SU-DHL-6 (cell line): ENCODE data around the gene CLTCL1.

ENCODE experiments used
- H2AFZ ChIP-seq: fragments of 200-600 bp; sonication (generic); 2 replicates; pipeline ENCODE4 v1.6.1; 2014; ENCODE audit warnings: low read depth, mild to moderate bottlenecking, moderate library complexity, mixed read lengths, antibody characterized with exemption, low read length; ENCODE audit not compliant: severe bottlenecking
- H3F3A ChIP-seq: fragments of 200-600 bp; shearing (Covaris generic); 2 replicates; pipeline ENCODE4 v1.6.0; 2016; ENCODE audit warnings: antibody characterized with exemption, mild to moderate bottlenecking; ENCODE audit not compliant: insufficient read depth
- H3K27ac ChIP-seq: fragments of 200-600 bp; sonication (generic); 2 replicates; pipeline ENCODE4 v1.5.1; 2016; ENCODE audit warnings: low read depth, mild to moderate bottlenecking, low read length, moderate library complexity, mixed read lengths
- H3K27me3 ChIP-seq: fragments of 200-600 bp; sonication (generic), shearing (Covaris generic); 2 replicates; pipeline ENCODE4 v1.6.0; 2014; ENCODE audit warnings: mild to moderate bottlenecking, low read length
- H3K36me3 ChIP-seq: fragments of 200-600 bp; sonication (generic); 2 replicates; pipeline ENCODE4 v1.6.1; 2014; ENCODE audit warnings: mild to moderate bottlenecking, low read length, mixed read lengths
- H3K4me2 ChIP-seq: fragments of 300-600, 200-600 bp; shearing (Covaris generic), sonication (generic); 2 replicates; pipeline ENCODE4 v1.6.0; 2014; ENCODE audit warnings: low read length, low read depth, mild to moderate bottlenecking; ENCODE audit not compliant: poor library complexity, severe bottlenecking
- H3K4me3 ChIP-seq: fragments of 200-600 bp; sonication (generic); 2 replicates; pipeline ENCODE4 v1.5.1; 2014; ENCODE audit warnings: antibody characterized with exemption, low read length, mild to moderate bottlenecking, mixed read lengths; ENCODE audit not compliant: insufficient read depth, poor library complexity, severe bottlenecking
- H3K79me2 ChIP-seq: fragments of 200-600 bp; sonication (generic); 2 replicates; pipeline ENCODE4 v1.6.1; 2014; ENCODE audit warnings: mild to moderate bottlenecking, low read length, moderate library complexity; ENCODE audit not compliant: insufficient read depth
- H3K9ac ChIP-seq: fragments of 200-600 bp; sonication (generic); 2 replicates; pipeline ENCODE4 v1.7.0; 2014; ENCODE audit warnings: mild to moderate bottlenecking, low read length
- H3K9me2 ChIP-seq: fragments of 200-600 bp; sonication (generic); replicated peaks from 2 replicates; pipeline ENCODE4 v1.6.1; 2014; ENCODE audit warnings: low read length; ENCODE audit not compliant: insufficient read depth
- H3K9me3 ChIP-seq: fragments of 200-600 bp; sonication (generic); 2 replicates; pipeline ENCODE4 v1.6.1; 2014; ENCODE audit warnings: low read length, mixed read lengths; ENCODE audit not compliant: insufficient read depth
- H4K20me1 ChIP-seq: fragments of 200-600 bp; sonication (generic); 2 replicates; pipeline ENCODE4 v1.6.1; 2014; ENCODE audit warnings: low read depth, mild to moderate bottlenecking, antibody characterized with exemption, low read length, moderate library complexity, mixed read lengths
- EZH2phosphoT487 ChIP-seq: fragments of 200-600 bp; sonication (generic), shearing (Covaris generic); conservative IDR thresholded peaks from 2 replicates; pipeline ENCODE4 v1.6.1; 2018; ENCODE audit warnings: mild to moderate bottlenecking, antibody characterized with exemption, low read length, moderate library complexity, mixed read lengths
- TF ChIP-seq, protein P1 (sequence below): fragments of 200-600 bp; sonication (generic); IDR thresholded peaks from one replicate; pipeline ENCODE4 v1.5.1; 2017; ENCODE audit warnings: antibody characterized with exemption, mild to moderate bottlenecking, low read length, moderate library complexity; ENCODE audit not compliant: insufficient read depth, poor library complexity, severe bottlenecking

The CLTCL1 gene

DNA sequence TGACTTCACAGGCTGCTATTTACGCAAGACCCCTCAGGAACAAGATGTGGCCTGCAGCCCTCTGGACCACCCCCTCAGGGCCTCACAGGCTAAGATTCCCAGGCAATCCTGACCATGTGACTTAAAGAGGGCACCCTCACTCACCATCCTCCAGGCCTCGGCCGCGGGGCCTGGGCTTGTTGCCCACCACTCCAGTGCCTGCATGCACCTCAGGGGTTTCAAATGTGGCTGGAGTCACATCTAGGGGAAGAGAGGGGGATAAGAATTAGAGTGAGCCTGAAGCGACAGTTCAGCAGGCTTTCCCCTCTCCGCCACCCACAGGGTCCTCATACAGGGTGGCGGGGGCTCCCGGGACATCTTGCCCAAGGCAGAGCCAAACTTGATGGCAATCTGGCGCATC, 149.1 kb downstream of the CLTCL1 start:
- no peaks in the 10 kb centered on the region for H4K20me1 ChIP-seq
- H3K27me3 ChIP-seq, result no peaks in the 10 kb centered on the region
- H3K4me2 ChIP-seq, result no peak overlapping the region
- H3K27ac ChIP-seq, result no peak overlapping the region
- no peaks in the 10 kb centered on the region for H3F3A ChIP-seq
- H3K79me2 ChIP-seq, result peaks cover 13% of the 10 kb centered on the region
- no peak overlapping the region for H3K9ac ChIP-seq
- H3K9me2 ChIP-seq, result no peaks in the 10 kb centered on the region
- H3K9me3 ChIP-seq, result no peaks in the 10 kb centered on the region
- TF ChIP-seq, protein P1, sequence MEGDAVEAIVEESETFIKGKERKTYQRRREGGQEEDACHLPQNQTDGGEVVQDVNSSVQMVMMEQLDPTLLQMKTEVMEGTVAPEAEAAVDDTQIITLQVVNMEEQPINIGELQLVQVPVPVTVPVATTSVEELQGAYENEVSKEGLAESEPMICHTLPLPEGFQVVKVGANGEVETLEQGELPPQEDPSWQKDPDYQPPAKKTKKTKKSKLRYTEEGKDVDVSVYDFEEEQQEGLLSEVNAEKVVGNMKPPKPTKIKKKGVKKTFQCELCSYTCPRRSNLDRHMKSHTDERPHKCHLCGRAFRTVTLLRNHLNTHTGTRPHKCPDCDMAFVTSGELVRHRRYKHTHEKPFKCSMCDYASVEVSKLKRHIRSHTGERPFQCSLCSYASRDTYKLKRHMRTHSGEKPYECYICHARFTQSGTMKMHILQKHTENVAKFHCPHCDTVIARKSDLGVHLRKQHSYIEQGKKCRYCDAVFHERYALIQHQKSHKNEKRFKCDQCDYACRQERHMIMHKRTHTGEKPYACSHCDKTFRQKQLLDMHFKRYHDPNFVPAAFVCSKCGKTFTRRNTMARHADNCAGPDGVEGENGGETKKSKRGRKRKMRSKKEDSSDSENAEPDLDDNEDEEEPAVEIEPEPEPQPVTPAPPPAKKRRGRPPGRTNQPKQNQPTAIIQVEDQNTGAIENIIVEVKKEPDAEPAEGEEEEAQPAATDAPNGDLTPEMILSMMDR, result no peak
- TF ChIP-seq EZH2phosphoT487, result no peak
- H3K4me3 ChIP-seq, result no peak overlapping the region
- no peak overlapping the region for H2AFZ ChIP-seq
- no peaks in the 10 kb centered on the region for H3K36me3 ChIP-seq

DNA sequence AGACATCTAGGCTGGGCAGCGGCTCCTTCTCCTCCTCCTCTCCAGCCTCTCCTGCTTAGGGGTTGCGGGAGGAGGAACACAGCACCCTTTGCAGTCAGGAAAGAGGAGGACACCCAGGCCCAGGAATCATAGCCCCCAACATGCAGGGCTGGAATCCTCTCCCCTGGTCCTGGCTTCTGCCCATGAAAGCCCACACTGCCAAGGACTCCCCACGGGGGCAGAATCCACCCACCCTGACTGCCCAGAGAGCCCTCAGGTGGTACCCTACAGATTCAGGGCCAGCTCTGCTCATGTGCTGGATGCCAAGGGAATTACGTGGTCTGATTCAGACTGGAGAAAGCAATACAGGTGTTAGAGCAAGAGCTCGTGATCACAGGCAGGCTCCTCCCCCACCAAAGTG, 151.5 kb downstream of the CLTCL1 start:
- no peak overlapping the region for H2AFZ ChIP-seq
- H3K9ac ChIP-seq, result no peak overlapping the region
- H3K4me2 ChIP-seq, result no peak overlapping the region
- no peak overlapping the region for H3K27ac ChIP-seq
- H3K9me2 ChIP-seq, result no peaks in the 10 kb centered on the region
- no peaks in the 10 kb centered on the region for H3K9me3 ChIP-seq
- no peaks in the 10 kb centered on the region for H4K20me1 ChIP-seq
- TF ChIP-seq, protein P1, result no peak
- TF ChIP-seq EZH2phosphoT487, result no peak
- H3K4me3 ChIP-seq, result no peak overlapping the region
- no peaks in the 10 kb centered on the region for H3F3A ChIP-seq
- no peaks in the 10 kb centered on the region for H3K36me3 ChIP-seq
- H3K27me3 ChIP-seq, result no peaks in the 10 kb centered on the region
- H3K79me2 ChIP-seq, result peaks cover 13% of the 10 kb centered on the region

DNA sequence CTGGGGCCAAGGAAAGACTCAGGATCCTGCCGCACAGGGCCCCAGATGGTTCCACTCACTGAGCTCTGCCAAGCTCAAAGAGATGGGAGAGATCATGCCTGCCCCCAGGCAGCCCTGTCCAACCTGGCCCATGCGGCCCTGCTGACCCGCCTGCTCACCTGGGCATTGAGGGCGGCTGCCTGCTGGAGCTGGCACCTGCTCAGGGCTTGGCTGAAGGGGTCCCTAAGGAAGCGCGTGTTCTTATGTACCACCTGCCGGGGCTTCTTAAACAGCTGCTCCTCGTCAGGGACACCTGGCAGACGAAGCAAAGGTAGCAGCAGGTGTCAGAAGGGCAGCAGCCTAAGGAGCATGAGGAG, 152.5 kb downstream of the CLTCL1 start:
- Histone ChIP-seq H4K20me1 (no peaks in the 10 kb centered on the region), H3K36me3 (no peaks in the 10 kb centered on the region), H3K27ac (no peak overlapping the region)

More for the DNA sequence above, 152.5 kb downstream of the CLTCL1 start:
- Histone ChIP-seq H2AFZ (no peak overlapping the region), H3K79me2 (peaks cover 8% of the 10 kb centered on the region), H3K27me3 (no peaks in the 10 kb centered on the region), H3K4me3 (no peak overlapping the region), H3K4me2 (no peak overlapping the region), H3K9ac (no peak overlapping the region), H3K9me3 (no peaks in the 10 kb centered on the region), H3K9me2 (no peaks in the 10 kb centered on the region), H3F3A (no peaks in the 10 kb centered on the region)
- TF ChIP-seq EZH2phosphoT487, result no peak
- TF ChIP-seq, protein P1, result no peak
